ENCODE results near the gene ABL1.

ABL1 gene

GRCh38 chr9:130884111-130884531 is 49.1 kb downstream of the ABL1 start:
- Histone ChIP-seq H2BK5ac (ENCODE audit: low read depth, low read length, poor library complexity, severe bottlenecking) (no peak overlapping the region), H3K4me3 (ENCODE audit: insufficient read depth in 1 of 2, low read depth in 1 of 2, low read length in 2 of 2) (no peak overlapping the region), H3K14ac (ENCODE audit: low read length in 2 of 2) (no peak overlapping the region), H3K4me1 (ENCODE audit: control insufficient read depth, insufficient read depth, low read depth, low read length) (no peaks in the 10 kb centered on the region), H3K4me2 (ENCODE audit: low read length, poor library complexity, severe bottlenecking) (no peak overlapping the region), H2BK15ac (ENCODE audit: low read depth, poor library complexity, severe bottlenecking) (no peak overlapping the region), H2AK5ac (ENCODE audit: low read length, severe bottlenecking) (no peak overlapping the region), H3K9ac (ENCODE audit: low read length) (no peak overlapping the region), H3K27me3 (ENCODE audit: control insufficient read depth in 1 of 2, insufficient read depth in 1 of 2, low read length in 2 of 2) (no peaks in the 10 kb centered on the region), H3K4ac (ENCODE audit: low read depth in 1 of 2, low read length in 2 of 2) (no peak overlapping the region), H3K23ac (ENCODE audit: low read length in 2 of 2) (no peak overlapping the region), H4K8ac (ENCODE audit: low read length) (no peak overlapping the region), H3K9me3 (ENCODE audit: control insufficient read depth, low read length) (no peaks in the 10 kb centered on the region), H3K27ac (ENCODE audit: low read length, poor library complexity, severe bottlenecking) (no peak overlapping the region), H2BK12ac (ENCODE audit: low read length in 2 of 2) (no peak overlapping the region), H3K36me3 (ENCODE audit: control insufficient read depth in 1 of 2, insufficient read depth in 2 of 2, low read depth in 1 of 2, low read length in 2 of 2) (peaks cover 91 to 99% of the 10 kb centered on the region in 2 experiments), H2AFZ (ENCODE audit: low read depth, low read length) (no peak overlapping the region), H4K91ac (ENCODE audit: low read length) (no peak overlapping the region), H2BK120ac (ENCODE audit: low read depth, low read length) (no peak overlapping the region), H3K79me1 (replicated peaks; ENCODE audit: low read length, poor library complexity, severe bottlenecking) (peaks cover 51% of the 10 kb centered on the region), H3K18ac (ENCODE audit: low read depth in 1 of 2, low read length in 2 of 2) (no peak overlapping the region)
- DNase-seq = no peak
- WGBS = 96% methylated on average over 25 of the region's 25 CpGs

GRCh38 chr9:130884542-130885483 is 49.8 kb downstream of the ABL1 start:
- no peak overlapping the region for H2AFZ ChIP-seq (ENCODE audit: low read depth, low read length)
- DNase-seq = no peak
- no peaks in the 10 kb centered on the region for H3K4me1 ChIP-seq (ENCODE audit: control insufficient read depth, insufficient read depth, low read depth, low read length)
- H3K36me3 ChIP-seq (ENCODE audit: control insufficient read depth in 1 of 2, insufficient read depth in 2 of 2, low read depth in 1 of 2, low read length in 2 of 2) = peaks cover 95 to 96% of the 10 kb centered on the region in 2 experiments
- no peak overlapping the region for H2BK5ac ChIP-seq (ENCODE audit: low read depth, low read length, poor library complexity, severe bottlenecking)
- no peak overlapping the region for H4K8ac ChIP-seq (ENCODE audit: low read length)
- no peak overlapping the region for H2BK12ac ChIP-seq (ENCODE audit: low read length in 2 of 2)
- no peak overlapping the region for H3K23ac ChIP-seq (ENCODE audit: low read length in 2 of 2)
- no peak overlapping the region for H3K9ac ChIP-seq (ENCODE audit: low read length)
- no peak overlapping the region for H2BK15ac ChIP-seq (ENCODE audit: low read depth, poor library complexity, severe bottlenecking)
- H3K4me2 ChIP-seq (ENCODE audit: low read length, poor library complexity, severe bottlenecking) = no peak overlapping the region
- H3K79me1 ChIP-seq (replicated peaks; ENCODE audit: low read length, poor library complexity, severe bottlenecking) = peaks cover 50% of the 10 kb centered on the region
- H3K18ac ChIP-seq (ENCODE audit: low read depth in 1 of 2, low read length in 2 of 2) = no peak overlapping the region
- no peaks in the 10 kb centered on the region for H3K9me3 ChIP-seq (ENCODE audit: control insufficient read depth, low read length)
- WGBS = 95% methylated on average over 47 of the region's 47 CpGs
- H3K14ac ChIP-seq (ENCODE audit: low read length in 2 of 2) = no peak overlapping the region
- no peaks in the 10 kb centered on the region for H3K27me3 ChIP-seq (ENCODE audit: control insufficient read depth in 1 of 2, insufficient read depth in 1 of 2, low read length in 2 of 2)
- no peak overlapping the region for H2AK5ac ChIP-seq (ENCODE audit: low read length, severe bottlenecking)
- H4K91ac ChIP-seq (ENCODE audit: low read length) = no peak overlapping the region
- H3K27ac ChIP-seq (ENCODE audit: low read length, poor library complexity, severe bottlenecking) = no peak overlapping the region
- no peak overlapping the region for H2BK120ac ChIP-seq (ENCODE audit: low read depth, low read length)
- no peak overlapping the region for H3K4me3 ChIP-seq (ENCODE audit: insufficient read depth in 1 of 2, low read depth in 1 of 2, low read length in 2 of 2)
- no peak overlapping the region for H3K4ac ChIP-seq (ENCODE audit: low read depth in 1 of 2, low read length in 2 of 2)

GRCh38 chr9:130885484-130886375 is 50.7 kb downstream of the ABL1 start:
- H3K9me3 ChIP-seq (ENCODE audit: control insufficient read depth, low read length) = no peaks in the 10 kb centered on the region
- DNase-seq = no peak
- H2BK15ac ChIP-seq (ENCODE audit: low read depth, poor library complexity, severe bottlenecking) = no peak overlapping the region
- H4K8ac ChIP-seq (ENCODE audit: low read length) = no peak overlapping the region
- H4K91ac ChIP-seq (ENCODE audit: low read length) = no peak overlapping the region
- no peak overlapping the region for H2AK5ac ChIP-seq (ENCODE audit: low read length, severe bottlenecking)
- H3K79me1 ChIP-seq (replicated peaks; ENCODE audit: low read length, poor library complexity, severe bottlenecking) = peaks cover 41% of the 10 kb centered on the region
- H2BK120ac ChIP-seq (ENCODE audit: low read depth, low read length) = no peak overlapping the region
- no peak overlapping the region for H3K4ac ChIP-seq (ENCODE audit: low read depth in 1 of 2, low read length in 2 of 2)
- no peak overlapping the region for H3K4me2 ChIP-seq (ENCODE audit: low read length, poor library complexity, severe bottlenecking)
- no peak overlapping the region for H3K23ac ChIP-seq (ENCODE audit: low read length in 2 of 2)
- no peaks in the 10 kb centered on the region for H3K4me1 ChIP-seq (ENCODE audit: control insufficient read depth, insufficient read depth, low read depth, low read length)
- no peak overlapping the region for H3K18ac ChIP-seq (ENCODE audit: low read depth in 1 of 2, low read length in 2 of 2)
- no peak overlapping the region for H2AFZ ChIP-seq (ENCODE audit: low read depth, low read length)
- peaks cover 95 to 96% of the 10 kb centered on the region in 2 experiments for H3K36me3 ChIP-seq (ENCODE audit: control insufficient read depth in 1 of 2, insufficient read depth in 2 of 2, low read depth in 1 of 2, low read length in 2 of 2)
- peak overlapping the region; percentile 9 for H3K27ac ChIP-seq (ENCODE audit: low read length, poor library complexity, severe bottlenecking)
- no peak overlapping the region for H3K9ac ChIP-seq (ENCODE audit: low read length)
- H3K4me3 ChIP-seq (ENCODE audit: insufficient read depth in 1 of 2, low read depth in 1 of 2, low read length in 2 of 2) = no peak overlapping the region
- no peak overlapping the region for H2BK5ac ChIP-seq (ENCODE audit: low read depth, low read length, poor library complexity, severe bottlenecking)
- no peak overlapping the region for H2BK12ac ChIP-seq (ENCODE audit: low read length in 2 of 2)
- WGBS = 95% methylated on average over 35 of the region's 35 CpGs
- no peaks in the 10 kb centered on the region for H3K27me3 ChIP-seq (ENCODE audit: control insufficient read depth in 1 of 2, insufficient read depth in 1 of 2, low read length in 2 of 2)
- H3K14ac ChIP-seq (ENCODE audit: low read length in 2 of 2) = no peak overlapping the region

- Histone ChIP-seq H2AK5ac (ENCODE audit: low read length, severe bottlenecking) (no peak overlapping the region), H3K4me2 (ENCODE audit: low read length, poor library complexity, severe bottlenecking) (no peak overlapping the region), H3K9me3 (ENCODE audit: control insufficient read depth, low read length) (no peaks in the 10 kb centered on the region), H2BK12ac (ENCODE audit: low read length in 2 of 2) (no peak overlapping the region), H3K23ac (ENCODE audit: low read length in 2 of 2) (no peak overlapping the region), H2BK5ac (ENCODE audit: low read depth, low read length, poor library complexity, severe bottlenecking) (no peak overlapping the region), H2BK15ac (ENCODE audit: low read depth, poor library complexity, severe bottlenecking) (no peak overlapping the region), H3K27ac (ENCODE audit: low read length, poor library complexity, severe bottlenecking) (no peak overlapping the region), H2BK120ac (ENCODE audit: low read depth, low read length) (no peak overlapping the region), H4K91ac (ENCODE audit: low read length) (no peak overlapping the region), H3K4me1 (ENCODE audit: control insufficient read depth, insufficient read depth, low read depth, low read length) (no peaks in the 10 kb centered on the region), H4K8ac (ENCODE audit: low read length) (no peak overlapping the region), H3K14ac (ENCODE audit: low read length in 2 of 2) (no peak overlapping the region), H3K79me1 (replicated peaks; ENCODE audit: low read length, poor library complexity, severe bottlenecking) (peaks cover 34% of the 10 kb centered on the region), H3K18ac (ENCODE audit: low read depth in 1 of 2, low read length in 2 of 2) (no peak overlapping the region), H3K4me3 (ENCODE audit: insufficient read depth in 1 of 2, low read depth in 1 of 2, low read length in 2 of 2) (no peak overlapping the region), H3K36me3 (ENCODE audit: control insufficient read depth in 1 of 2, insufficient read depth in 2 of 2, low read depth in 1 of 2, low read length in 2 of 2) (peaks cover 95 to 96% of the 10 kb centered on the region in 2 experiments), H2AFZ (ENCODE audit: low read depth, low read length) (no peak overlapping the region), H3K27me3 (ENCODE audit: control insufficient read depth in 1 of 2, insufficient read depth in 1 of 2, low read length in 2 of 2) (no peaks in the 10 kb centered on the region), H3K9ac (ENCODE audit: low read length) (no peak overlapping the region), H3K4ac (ENCODE audit: low read depth in 1 of 2, low read length in 2 of 2) (no peak overlapping the region)
- 95% methylated on average over 23 of the region's 23 CpGs for WGBS
- no peak for DNase-seq
Observed at GRCh38 chr9:130886981-130887380, 51.9 kb downstream of the ABL1 start.

Data from mesenchymal stem cell (in vitro differentiated cells and primary cell).